ENCODE measurements around the gene PDSS2. TPM values are rescaled to one million over a fixed set of nuclear protein-coding genes. Genes with fewer than 3 reads are reported as not detected.

Gene PDSS2
- polyA plus RNA-seq, 3 donors: 10.1 to 13.9 (median 13.3) TPM

GRCh38 chr6:107108201-107108890, 351.0 kb downstream of the PDSS2 start:
- Mint-ChIP-seq H3K27ac (peak overlapping the region in 1 of 7 donors; percentile 64), H3K27me3 (ENCODE audit: low read depth in 3 of 3) (peaks cover 2 to 5% (median 4%) of the 10 kb centered on the region in 3 donors), H3K36me3 (no peaks in the 10 kb centered on the region), H3K4me1 (peaks cover 30% of the 10 kb centered on the region), H3K9me3 (no peaks in the 10 kb centered on the region), H3K4me3 (no peak overlapping the region)
- H3K27me3 ChIP-seq (ENCODE audit: control insufficient read depth in 2 of 2, insufficient read depth in 2 of 2, low read length in 2 of 2): no peaks in the 10 kb centered on the region
- H3K79me2 ChIP-seq (ENCODE audit: insufficient read depth, low read length): no peaks in the 10 kb centered on the region
- H3K36me3 ChIP-seq (replicated peaks in 1 of 2; ENCODE audit: control insufficient read depth in 1 of 2, insufficient read depth in 2 of 2, low read length in 2 of 2): no peaks in the 10 kb centered on the region
- H3K4me2 ChIP-seq (replicated peaks; ENCODE audit: extremely low read depth, low read length, poor library complexity, severe bottlenecking): peak overlapping the region; percentile 2
- intact Hi-C loops (cut with micrococcal nuclease): no loop called here
- DNase-seq: peak in 2 of 3 donors; percentile 18 to 41
- H3K27ac ChIP-seq (ENCODE audit: low read depth in 1 of 2, low read length in 2 of 2): no peak overlapping the region
- TF ChIP-seq CTCF (IDR thresholded peaks at IDR 0.05): no peak
- WGBS (ENCODE audit: insufficient coverage): 83% methylated on average over 8 of the region's 17 CpGs
- H3K9me3 ChIP-seq (replicated peaks in 1 of 2; ENCODE audit: control insufficient read depth in 1 of 2, insufficient read depth in 1 of 2, low read length in 2 of 2): no peaks in the 10 kb centered on the region
- no peaks in the 10 kb centered on the region for H4K20me1 ChIP-seq (ENCODE audit: insufficient read depth, low read length)
- H3K4me3 ChIP-seq (replicated peaks in 1 of 3; ENCODE audit: low read depth in 2 of 3, low read length in 3 of 3): no peak overlapping the region
- H3K4me1 ChIP-seq (ENCODE audit: control insufficient read depth in 1 of 2, insufficient read depth in 2 of 2, low read length in 2 of 2): peaks cover 28 to 30% of the 10 kb centered on the region in 2 donors
- H2AFZ ChIP-seq (ENCODE audit: insufficient read depth, low read depth, low read length, poor library complexity, severe bottlenecking): no peak overlapping the region
- no peak overlapping the region for H3K9ac ChIP-seq (ENCODE audit: insufficient read depth, low read length, poor library complexity, severe bottlenecking)

DNA sequence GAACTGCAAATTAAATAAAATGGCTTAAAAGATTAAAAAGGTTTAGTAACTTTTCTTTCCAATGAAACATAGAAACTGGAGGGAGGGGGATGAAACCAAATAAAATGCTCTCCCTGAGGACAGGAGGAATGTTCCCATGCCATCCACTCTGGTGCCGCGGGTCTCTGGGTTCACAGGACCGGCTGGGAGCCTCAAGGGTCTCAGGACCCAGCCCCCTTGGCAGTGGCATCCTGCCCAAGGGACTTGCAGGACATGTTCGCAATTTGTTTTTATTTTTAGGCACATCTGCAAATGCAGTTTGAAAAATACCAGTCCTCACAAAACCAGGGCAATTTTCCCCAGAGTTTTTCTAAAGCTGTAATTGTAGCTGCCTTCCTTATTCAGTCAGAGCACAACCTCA, 351.6 kb downstream of the PDSS2 start:
- Histone ChIP-seq H3K9ac (ENCODE audit: insufficient read depth, low read length, poor library complexity, severe bottlenecking) (no peak overlapping the region), H3K27me3 (ENCODE audit: control insufficient read depth in 2 of 2, insufficient read depth in 2 of 2, low read length in 2 of 2) (no peaks in the 10 kb centered on the region), H4K20me1 (ENCODE audit: insufficient read depth, low read length) (no peaks in the 10 kb centered on the region), H3K9me3 (replicated peaks in 1 of 2; ENCODE audit: control insufficient read depth in 1 of 2, insufficient read depth in 1 of 2, low read length in 2 of 2) (no peaks in the 10 kb centered on the region), H3K27ac (ENCODE audit: low read depth in 1 of 2, low read length in 2 of 2) (no peak overlapping the region), H2AFZ (ENCODE audit: insufficient read depth, low read depth, low read length, poor library complexity, severe bottlenecking) (no peak overlapping the region), H3K36me3 (replicated peaks in 1 of 2; ENCODE audit: control insufficient read depth in 1 of 2, insufficient read depth in 2 of 2, low read length in 2 of 2) (no peaks in the 10 kb centered on the region), H3K79me2 (ENCODE audit: insufficient read depth, low read length) (no peaks in the 10 kb centered on the region), H3K4me2 (replicated peaks; ENCODE audit: extremely low read depth, low read length, poor library complexity, severe bottlenecking) (no peak overlapping the region), H3K4me3 (replicated peaks in 1 of 3; ENCODE audit: low read depth in 2 of 3, low read length in 3 of 3) (no peak overlapping the region), H3K4me1 (ENCODE audit: control insufficient read depth in 1 of 2, insufficient read depth in 2 of 2, low read length in 2 of 2) (peaks cover 27 to 30% of the 10 kb centered on the region in 2 donors)
- intact Hi-C loops (cut with micrococcal nuclease): no loop called here
- peaks cover 27% of the 10 kb centered on the region for H3K4me1 Mint-ChIP-seq
- no peaks in the 10 kb centered on the region for H3K9me3 Mint-ChIP-seq
- H3K27me3 Mint-ChIP-seq (ENCODE audit: low read depth in 3 of 3): peaks cover under 1 to 5% (median 4%) of the 10 kb centered on the region in 3 donors
- no peak for TF ChIP-seq CTCF (IDR thresholded peaks at IDR 0.05)
- H3K27ac Mint-ChIP-seq: peak overlapping the region in 1 of 7 donors; percentile 64
- DNase-seq: no peak
- H3K4me3 Mint-ChIP-seq: no peak overlapping the region
- WGBS (ENCODE audit: insufficient coverage): 94% methylated on average over 4 of the region's 4 CpGs
- no peaks in the 10 kb centered on the region for H3K36me3 Mint-ChIP-seq
